Measurements from ENCODE around the gene CHMP3.

CHMP3 gene

DNA sequence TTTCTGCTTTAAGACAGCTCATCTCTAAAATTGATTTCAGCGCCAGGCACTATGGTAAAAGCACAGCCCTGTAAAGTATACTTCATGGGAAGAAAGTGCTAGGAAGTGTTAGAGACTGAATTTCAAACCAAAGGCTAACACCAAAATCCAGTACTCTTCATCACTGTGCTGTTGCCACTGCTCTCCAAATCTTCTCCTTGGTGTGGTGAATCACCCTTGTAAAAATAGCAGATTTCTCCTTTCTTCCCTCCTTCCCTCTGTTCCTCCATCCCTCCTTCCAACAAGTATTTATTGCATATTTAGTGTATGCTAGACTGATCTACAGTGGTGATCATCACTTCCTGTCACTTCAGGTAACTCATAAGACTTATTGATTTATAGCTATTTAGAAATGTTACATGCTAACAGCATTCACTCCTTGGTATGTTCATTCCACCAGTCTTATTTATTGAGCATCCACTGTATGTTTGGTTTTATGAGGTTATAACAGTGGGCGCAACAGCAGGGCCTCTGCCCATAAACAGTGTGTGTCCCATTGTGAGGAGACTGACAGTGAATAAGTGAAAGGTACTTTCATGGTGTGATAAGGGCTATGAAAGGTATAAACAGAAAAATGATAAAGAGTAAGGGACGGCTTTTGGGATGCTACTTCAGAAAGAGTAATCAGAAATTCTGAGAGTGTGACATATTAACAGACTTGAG is 102.0 kb downstream of the CHMP3 start:
- DNase-seq = no peak

GRCh38 chr2:86455181-86455580 is 108.1 kb downstream of the CHMP3 start:
- DNase-seq = no peak

DNA sequence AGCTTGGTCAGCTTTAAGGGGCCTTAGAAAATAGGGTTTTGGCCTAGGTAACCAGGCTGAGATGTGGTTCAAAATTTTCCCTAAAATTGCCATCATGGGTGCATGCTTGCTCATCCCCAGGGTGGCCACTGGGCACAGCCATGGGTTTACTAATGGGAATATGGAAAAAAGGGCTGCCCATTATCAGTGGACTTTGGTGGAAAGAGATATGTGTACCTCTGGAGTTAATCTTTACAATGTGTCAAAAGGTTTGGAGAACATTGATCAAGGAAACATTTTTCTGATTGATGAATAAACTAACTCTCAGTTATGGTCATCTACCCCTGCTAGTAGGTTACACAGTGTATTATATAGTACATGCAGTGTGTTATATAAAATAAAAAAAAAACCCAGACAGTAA is 109.0 kb downstream of the CHMP3 start:
- no peak for DNase-seq

DNA sequence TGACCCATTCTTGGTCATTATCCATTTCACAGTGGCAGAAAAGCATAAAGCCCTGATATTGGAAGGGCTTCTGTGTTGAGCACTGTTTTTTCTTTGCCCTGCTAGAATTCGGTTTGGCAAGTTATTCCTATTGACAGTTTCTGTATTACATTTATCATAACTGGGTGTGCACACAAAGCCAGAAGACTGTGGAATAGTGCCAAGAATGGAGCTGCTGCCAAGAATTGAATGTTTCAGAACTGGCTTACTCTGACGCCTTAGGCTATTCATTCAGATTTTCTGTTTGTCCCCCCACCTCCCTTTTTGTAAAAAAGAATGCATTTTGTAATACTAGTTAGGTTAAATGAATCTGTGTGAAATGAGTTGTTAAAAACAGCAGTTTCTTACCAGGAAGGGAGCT is 109.4 kb downstream of the CHMP3 start:
- no peak for DNase-seq
